ENCODE results near the gene TNRC6C. TPM values are rescaled to one million over a fixed set of nuclear protein-coding genes. Genes with fewer than 3 reads are reported as not detected.
"Not testable (repeated sequence)": the region's sequence is repeated elsewhere in the genome, so short reads cannot be mapped to it uniquely, and the experiment has no call there.

Gene TNRC6C
- total and polyA plus RNA-seq, 12 donors, result 2.2 to 31.4 (median 24.2) TPM

DNA sequence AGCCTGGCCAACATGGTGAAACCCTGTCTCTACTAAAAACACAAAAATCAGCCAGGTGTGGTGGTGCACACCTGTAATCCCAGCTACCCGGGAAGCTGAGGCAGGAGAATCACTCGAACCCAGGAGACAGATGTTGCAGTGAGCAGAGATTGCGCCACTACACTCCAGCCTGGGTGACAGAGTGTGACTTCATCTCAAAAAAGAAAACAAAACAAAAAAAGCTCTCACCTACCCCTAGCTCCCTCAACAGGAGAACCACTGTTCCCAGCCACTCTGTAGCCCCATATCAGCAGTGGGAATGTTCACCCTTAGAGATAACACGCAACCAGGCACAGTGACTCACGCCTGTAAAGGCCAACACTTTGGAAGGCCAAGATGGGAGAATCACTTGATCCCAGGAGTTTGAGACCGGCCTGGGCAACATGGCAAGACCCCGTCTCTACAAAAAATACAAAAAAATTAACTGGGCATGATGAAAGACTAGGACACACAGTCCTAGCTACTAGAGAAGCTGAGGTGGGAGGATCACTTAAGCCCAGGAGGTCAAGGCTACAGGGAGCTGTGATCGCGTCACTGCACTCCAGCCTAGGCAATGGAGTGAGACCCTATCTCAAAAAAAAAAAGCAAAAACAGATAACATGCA is 177.5 kb downstream of the TNRC6C start:
- H3K9me3 ChIP-seq, result no peaks in the 10 kb centered on the region
- WGBS, 2 donors, result 91 to 95% methylated on average over 9 of the region's 9 CpGs
- peaks cover 0 to 73% (median 20%) of the 10 kb centered on the region in 9 donors for H3K4me1 ChIP-seq
- H3K27ac ChIP-seq, result no peak overlapping the region
- ATAC-seq, result no peak
- TF ChIP-seq, protein P1, sequence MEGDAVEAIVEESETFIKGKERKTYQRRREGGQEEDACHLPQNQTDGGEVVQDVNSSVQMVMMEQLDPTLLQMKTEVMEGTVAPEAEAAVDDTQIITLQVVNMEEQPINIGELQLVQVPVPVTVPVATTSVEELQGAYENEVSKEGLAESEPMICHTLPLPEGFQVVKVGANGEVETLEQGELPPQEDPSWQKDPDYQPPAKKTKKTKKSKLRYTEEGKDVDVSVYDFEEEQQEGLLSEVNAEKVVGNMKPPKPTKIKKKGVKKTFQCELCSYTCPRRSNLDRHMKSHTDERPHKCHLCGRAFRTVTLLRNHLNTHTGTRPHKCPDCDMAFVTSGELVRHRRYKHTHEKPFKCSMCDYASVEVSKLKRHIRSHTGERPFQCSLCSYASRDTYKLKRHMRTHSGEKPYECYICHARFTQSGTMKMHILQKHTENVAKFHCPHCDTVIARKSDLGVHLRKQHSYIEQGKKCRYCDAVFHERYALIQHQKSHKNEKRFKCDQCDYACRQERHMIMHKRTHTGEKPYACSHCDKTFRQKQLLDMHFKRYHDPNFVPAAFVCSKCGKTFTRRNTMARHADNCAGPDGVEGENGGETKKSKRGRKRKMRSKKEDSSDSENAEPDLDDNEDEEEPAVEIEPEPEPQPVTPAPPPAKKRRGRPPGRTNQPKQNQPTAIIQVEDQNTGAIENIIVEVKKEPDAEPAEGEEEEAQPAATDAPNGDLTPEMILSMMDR (IDR thresholded peaks at IDR 0.05), result no peak
- intact Hi-C loops (cut with DNase I), result loop anchor here in 1 of 10 donors (2.0 kb wide), 1 partner anchor 23 kb away; no protein-coding TSS in a partner anchor
- H3K4me3 ChIP-seq, result no peak overlapping the region
- H3K36me3 ChIP-seq, result peaks cover 0 to 35% (median 0%) of the 10 kb centered on the region in 9 donors
- peaks cover 0 to 3% (median 0%) of the 10 kb centered on the region in 7 donors for H3K27me3 ChIP-seq
- DNase-seq, result no peak

DNA sequence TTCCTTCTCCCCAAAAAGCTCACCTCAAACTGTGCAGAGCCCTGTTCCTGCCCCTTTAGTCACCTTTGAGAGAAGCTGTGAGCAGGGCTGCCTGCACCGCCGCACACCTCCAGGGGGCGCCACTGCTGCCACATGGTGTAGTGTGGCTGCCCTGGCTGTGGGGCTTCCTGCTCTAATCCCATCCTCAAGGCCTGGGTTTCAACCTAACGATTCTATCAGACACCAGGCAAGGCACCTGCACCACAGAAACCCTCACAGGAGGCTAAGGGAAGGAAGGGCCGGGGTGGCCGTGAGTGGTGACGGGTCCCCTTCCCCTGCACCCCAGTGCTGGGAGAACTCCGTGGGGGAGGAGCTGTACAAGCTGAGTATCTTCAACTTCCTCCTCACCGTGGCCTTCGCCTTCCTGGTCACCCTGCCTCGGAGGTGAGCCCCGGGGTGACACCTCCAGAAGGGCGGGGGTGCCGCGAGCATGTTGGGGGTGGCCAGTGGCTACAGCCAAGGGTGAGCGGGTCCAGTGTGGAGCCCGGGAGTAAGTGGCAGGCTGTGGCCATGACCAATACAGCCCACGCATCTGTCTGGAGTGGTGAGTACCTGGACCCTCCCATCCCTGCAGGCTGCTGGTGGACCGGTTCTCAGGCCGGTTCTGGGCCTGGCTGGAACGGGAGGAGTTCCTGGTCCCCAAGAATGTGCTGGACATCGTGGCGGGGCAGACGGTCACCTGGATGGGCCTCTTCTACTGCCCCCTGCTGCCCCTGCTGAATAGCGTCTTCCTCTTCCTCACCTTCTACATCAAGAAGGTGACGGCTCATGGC is 179.1 kb downstream of the TNRC6C start:
- ATAC-seq, result no peak
- H3K27ac ChIP-seq, result peak overlapping the region in 1 of 10 donors; percentile 44
- H3K4me3 ChIP-seq, result peak overlapping the region in 1 of 10 donors; percentile 5
- H3K9me3 ChIP-seq, result no peaks in the 10 kb centered on the region
- H3K4me1 ChIP-seq, result peaks cover 0 to 65% (median 24%) of the 10 kb centered on the region in 9 donors
- DNase-seq, result no peak
- 67 to 69% methylated on average over 26 of the region's 26 CpGs for WGBS, 2 donors
- peaks cover 0 to 50% (median 0%) of the 10 kb centered on the region in 9 donors for H3K36me3 ChIP-seq
- intact Hi-C loops (cut with DNase I), result no loop called here
- TF ChIP-seq, protein P1 (IDR thresholded peaks at IDR 0.05), result peak in 7 of 9 donors; percentile 10 to 39 (median 23)
- H3K27me3 ChIP-seq, result no peaks in the 10 kb centered on the region

DNA sequence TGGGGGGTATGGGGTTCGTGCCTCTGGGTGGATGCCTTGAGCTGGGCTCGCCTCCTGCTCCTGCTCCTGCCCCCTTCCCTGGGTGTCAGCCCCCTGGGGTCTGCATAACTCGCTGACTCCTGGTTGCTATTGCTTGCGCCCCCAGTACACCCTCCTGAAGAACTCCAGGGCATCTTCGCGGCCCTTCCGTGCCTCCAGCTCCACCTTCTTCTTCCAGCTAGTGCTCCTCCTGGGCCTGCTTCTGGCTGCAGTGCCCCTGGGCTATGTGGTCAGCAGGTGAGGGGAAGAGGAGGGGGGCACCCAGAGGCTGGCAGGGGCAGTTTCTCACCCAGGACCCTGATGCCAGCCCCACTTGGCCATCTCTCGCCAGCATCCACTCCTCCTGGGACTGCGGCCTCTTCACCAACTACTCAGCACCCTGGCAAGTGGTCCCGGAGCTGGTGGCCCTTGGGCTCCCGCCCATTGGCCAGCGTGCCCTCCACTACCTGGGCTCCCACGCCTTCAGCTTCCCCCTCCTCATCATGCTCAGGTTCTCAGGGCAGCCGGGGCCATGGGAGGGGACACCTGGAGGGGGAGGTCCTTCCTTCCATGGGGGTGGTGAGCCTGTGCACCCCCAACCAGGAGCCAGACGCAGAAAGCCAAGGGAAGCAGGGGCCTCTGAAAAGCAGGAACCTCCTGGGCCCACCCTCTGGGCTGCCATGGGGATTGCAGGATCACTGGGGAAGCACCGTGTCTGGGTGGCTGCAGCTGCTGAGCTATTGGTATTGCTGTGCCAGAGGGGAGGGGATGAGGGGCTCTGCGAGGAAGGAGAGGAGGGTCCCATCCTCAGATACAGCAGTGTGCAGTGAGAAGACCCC is 179.9 kb downstream of the TNRC6C start:
- Histone ChIP-seq H3K27ac (no peak overlapping the region), H3K36me3 (peaks cover 0 to 47% (median 0%) of the 10 kb centered on the region in 9 donors), H3K4me3 (no peak overlapping the region), H3K4me1 (peaks cover 0 to 60% (median 27%) of the 10 kb centered on the region in 9 donors), H3K27me3 (no peaks in the 10 kb centered on the region), H3K9me3 (no peaks in the 10 kb centered on the region)
- intact Hi-C loops (cut with DNase I), result no loop called here
- ATAC-seq, result no peak
- TF ChIP-seq, protein P1 (IDR thresholded peaks at IDR 0.05), result no peak
- DNase-seq, result no peak
- 88% methylated on average over 17 of the region's 17 CpGs for WGBS, 2 donors

DNA sequence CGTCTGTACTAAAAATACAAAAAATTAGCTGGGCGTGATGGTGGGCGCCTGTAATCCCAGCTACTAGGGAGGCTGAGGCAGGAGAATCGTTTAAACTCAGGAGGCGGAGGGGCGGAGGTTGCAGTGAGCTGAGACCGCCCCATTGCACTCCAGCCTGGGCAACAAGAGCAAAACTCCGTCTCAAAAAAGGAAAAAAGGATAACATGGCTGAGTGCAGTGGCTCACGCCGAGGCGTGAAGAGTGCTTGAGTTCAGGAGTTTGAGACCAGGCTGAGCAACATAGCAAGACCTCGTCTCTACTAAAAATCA is 181.3 kb downstream of the TNRC6C start:
- H3K4me1 ChIP-seq, result peaks cover 8 to 60% (median 34%) of the 10 kb centered on the region in 9 donors
- ATAC-seq, result not testable (repeated sequence)

More for the DNA sequence above, 181.3 kb downstream of the TNRC6C start:
- DNase-seq, H3K4me3 ChIP-seq, H3K27me3 ChIP-seq, H3K9me3 ChIP-seq: not testable (repeated sequence)
- Histone ChIP-seq H3K27ac (peak overlapping the region in 1 of 10 donors; percentile 46), H3K36me3 (peaks cover 0 to 34% (median 0%) of the 10 kb centered on the region in 9 donors)
- 92 to 95% methylated on average over 12 of the region's 12 CpGs for WGBS, 2 donors
- intact Hi-C loops (cut with DNase I), result loop anchor here in 1 of 10 donors (5.0 kb wide), 1 partner anchor 37 kb away; no protein-coding TSS in a partner anchor

All from heart right ventricle (tissue), 16 donors.